Measurements from ENCODE around the gene EPHA1.
"Not testable (repeated sequence)": the region's sequence is repeated elsewhere in the genome, so short reads cannot be mapped to it uniquely, and the experiment has no call there.

Gene EPHA1

GRCh38 chr7:143405173-143406001 lies 3.3 kb downstream of the EPHA1 start:
- Histone ChIP-seq H3K36me3 (no peaks in the 10 kb centered on the region), H3K4me3 (ENCODE audit: low read depth, low read length) (no peak overlapping the region), H3K9me3 (ENCODE audit: severe bottlenecking) (no peaks in the 10 kb centered on the region), H3K27ac (no peak overlapping the region), H3K27me3 (ENCODE audit: insufficient read depth, low read depth, severe bottlenecking) (no peaks in the 10 kb centered on the region)
- TF ChIP-seq CTCF (IDR thresholded peaks at IDR 0.05; ENCODE audit: low read depth, low read length) = no peak
- no peak for DNase-seq

DNA sequence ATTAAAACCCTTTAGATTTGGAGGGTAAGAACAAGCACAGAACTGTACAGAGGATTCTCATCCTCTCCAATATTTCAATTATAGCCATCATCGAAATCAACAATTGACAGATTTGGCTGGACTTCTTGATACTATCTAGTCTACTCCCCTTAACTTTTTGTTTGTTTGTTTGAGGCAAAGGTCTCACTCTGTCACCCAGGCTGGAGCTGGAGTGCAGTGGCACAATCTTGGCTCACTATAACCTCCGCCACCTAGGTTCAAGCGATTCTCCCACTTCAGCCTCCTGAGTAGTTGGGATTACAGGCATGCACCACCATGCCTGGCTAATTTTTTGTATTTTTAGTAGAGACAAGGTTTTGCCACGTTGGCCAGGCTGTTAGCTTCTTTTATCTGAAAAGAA lies 6.4 kb downstream of the EPHA1 start:
- H3K4me3 ChIP-seq (ENCODE audit: low read depth, low read length); H3K27ac ChIP-seq; H3K36me3 ChIP-seq; DNase-seq; H3K27me3 ChIP-seq (ENCODE audit: insufficient read depth, low read depth, severe bottlenecking); H3K9me3 ChIP-seq (ENCODE audit: severe bottlenecking): not testable (repeated sequence)

DNA sequence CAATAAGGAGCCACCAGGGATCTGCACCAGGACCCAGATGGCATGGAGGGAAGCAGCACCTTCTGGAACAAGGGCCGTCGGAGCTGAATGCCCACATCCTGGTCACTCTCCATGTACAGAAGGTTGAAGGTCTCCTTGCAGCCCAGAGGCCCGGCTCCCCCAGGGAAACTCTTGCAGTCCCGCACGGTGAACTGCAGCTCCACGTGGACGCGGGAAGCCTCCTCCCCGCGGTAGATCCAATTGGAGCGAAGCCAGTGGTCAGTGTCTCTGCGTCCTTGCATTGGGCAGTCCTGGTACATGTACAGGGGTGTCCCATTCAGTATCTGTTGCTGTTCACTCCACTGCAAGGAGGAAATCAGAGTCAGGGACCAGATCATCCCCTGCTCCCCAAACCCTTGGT lies 7.4 kb downstream of the EPHA1 start:
- DNase-seq = no peak
- no peak for TF ChIP-seq CTCF (IDR thresholded peaks at IDR 0.05; ENCODE audit: low read depth, low read length)
- Histone ChIP-seq H3K27ac (no peak overlapping the region), H3K9me3 (ENCODE audit: severe bottlenecking) (no peaks in the 10 kb centered on the region), H3K27me3 (ENCODE audit: insufficient read depth, low read depth, severe bottlenecking) (no peaks in the 10 kb centered on the region), H3K4me3 (ENCODE audit: low read depth, low read length) (no peak overlapping the region), H3K36me3 (no peaks in the 10 kb centered on the region)

GRCh38 chr7:143399642-143400041 lies 9.0 kb downstream of the EPHA1 start:
- H3K4me3 ChIP-seq (ENCODE audit: low read depth, low read length) = no peak overlapping the region
- no peaks in the 10 kb centered on the region for H3K27me3 ChIP-seq (ENCODE audit: insufficient read depth, low read depth, severe bottlenecking)
- DNase-seq = no peak
- no peak overlapping the region for H3K27ac ChIP-seq
- H3K36me3 ChIP-seq = no peaks in the 10 kb centered on the region
- no peak for TF ChIP-seq CTCF (IDR thresholded peaks at IDR 0.05; ENCODE audit: low read depth, low read length)
- no peaks in the 10 kb centered on the region for H3K9me3 ChIP-seq (ENCODE audit: severe bottlenecking)

DNA sequence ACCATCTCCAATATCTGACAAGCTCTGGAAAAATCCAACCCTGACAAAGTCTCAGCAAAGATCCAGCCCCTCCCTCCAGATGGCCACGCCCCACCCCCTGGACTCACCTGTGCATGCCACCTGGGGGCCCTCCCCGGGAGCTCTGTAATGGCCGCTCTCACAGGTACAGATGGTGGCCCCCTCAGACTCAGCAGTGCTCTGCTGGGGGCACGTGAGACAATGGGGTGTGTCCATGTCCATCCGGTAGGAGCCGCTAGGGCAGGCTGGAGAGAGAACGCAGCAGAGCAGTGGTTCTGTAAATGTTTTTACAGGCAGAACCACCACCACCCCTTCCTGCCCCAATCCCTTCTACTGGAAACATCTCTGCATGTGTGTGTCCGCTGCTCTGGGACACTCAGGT lies 9.5 kb downstream of the EPHA1 start:
- Histone ChIP-seq H3K36me3 (no peaks in the 10 kb centered on the region), H3K9me3 (ENCODE audit: severe bottlenecking) (no peaks in the 10 kb centered on the region), H3K4me3 (ENCODE audit: low read depth, low read length) (no peak overlapping the region), H3K27ac (no peak overlapping the region), H3K27me3 (ENCODE audit: insufficient read depth, low read depth, severe bottlenecking) (no peaks in the 10 kb centered on the region)
- DNase-seq = no peak
- no peak for TF ChIP-seq CTCF (IDR thresholded peaks at IDR 0.05; ENCODE audit: low read depth, low read length)

DNA sequence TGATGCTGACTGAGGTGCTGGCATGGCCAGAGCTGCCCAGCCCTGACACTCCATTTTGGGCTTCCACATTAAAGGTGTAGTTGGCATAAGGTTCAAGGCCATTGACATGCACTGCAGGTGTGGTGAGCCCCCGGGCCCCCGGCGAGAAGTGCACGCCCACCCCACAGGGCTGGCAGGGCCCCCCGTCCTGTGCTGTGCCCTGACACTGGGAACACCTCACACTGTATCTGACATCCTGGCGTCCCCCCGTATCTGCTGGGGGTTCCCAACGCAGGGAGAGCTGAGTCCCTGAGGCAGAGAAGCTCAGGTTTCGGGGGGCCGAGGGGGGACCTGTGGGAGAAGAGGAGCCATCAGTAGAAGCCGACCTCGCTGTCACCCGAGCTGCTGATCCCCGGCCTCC lies 10.0 kb downstream of the EPHA1 start:
- Histone ChIP-seq H3K4me3 (ENCODE audit: low read depth, low read length) (no peak overlapping the region), H3K36me3 (no peaks in the 10 kb centered on the region), H3K27ac (no peak overlapping the region), H3K27me3 (ENCODE audit: insufficient read depth, low read depth, severe bottlenecking) (no peaks in the 10 kb centered on the region), H3K9me3 (ENCODE audit: severe bottlenecking) (no peaks in the 10 kb centered on the region)
- TF ChIP-seq CTCF (IDR thresholded peaks at IDR 0.05; ENCODE audit: low read depth, low read length) = no peak
- no peak for DNase-seq
